Measurements from ENCODE around the gene PDE4D.

GRCh38 chr5:59584858-59585846 is 308.4 kb downstream of the PDE4D start:
- TF ChIP-seq CTCF (IDR thresholded peaks at IDR 0.05) (no peak), REST (IDR thresholded peaks at IDR 0.05; ENCODE audit: insufficient read depth in 1 of 2, low read depth in 2 of 2, low read length in 1 of 2) (no peak), SIN3A (IDR thresholded peaks at IDR 0.05; ENCODE audit: borderline replicate concordance, insufficient read depth, low read depth, low read length) (no peak), POLR2AphosphoS5 (IDR thresholded peaks at IDR 0.05; ENCODE audit: low read depth, low read length) (no peak), TCF7L2 (IDR thresholded peaks at IDR 0.05; ENCODE audit: low read depth, low read length) (no peak)
